Erythroblast (primary cell): ENCODE results near the gene SLC66A2.

Experiments
- GATA1 ChIP-seq: IDR thresholded peaks from 2 replicates; pipeline ENCODE4 v1.6.1; 2011; ENCODE audit warnings: low read depth, mild to moderate bottlenecking, control low read depth, low read length, moderate library complexity
- POLR2A ChIP-seq: IDR thresholded peaks from 2 replicates; pipeline ENCODE4 v1.6.1; 2011; ENCODE audit warnings: mild to moderate bottlenecking, low read length

- no peak for TF ChIP-seq POLR2A
- no peak for TF ChIP-seq GATA1
These were observed 71.9 kb downstream of the SLC66A2 start for GRCh38 chr18:79879566-79879965.
